Posterior cingulate gyrus (tissue), 11 donors: Measurements from ENCODE around the gene RBM22.

Experiments used
- DNase-seq, 10 donors: peaks; one replicate each; pipeline versions ENCODE4 v3.0.0 to v3.0.0-alpha.2; 2020 to 2021; ENCODE audit warnings: mixed read lengths in 3 of 10
- intact Hi-C: fragments of 100-400 bp; cut with DNase I; formaldehyde crosslinking; loops from one replicate; pipeline ENCODE4 v1.15.1; 2023

The RBM22 gene

GRCh38 chr5:150674341-150674821, 26.5 kb downstream of the RBM22 start:
- intact Hi-C loops = no loop called here
- no peak for DNase-seq

GRCh38 chr5:150672884-150673275, 28.0 kb downstream of the RBM22 start:
- intact Hi-C loops = no loop called here
- DNase-seq = no peak

GRCh38 chr5:150672237-150672883, 28.5 kb downstream of the RBM22 start:
- intact Hi-C loops = no loop called here
- DNase-seq = peak in 7 of 10 donors; percentile 39 to 91 (median 57)

- intact Hi-C loops = no loop called here
- DNase-seq = peak in 1 of 10 donors; percentile 85
These were observed 29.2 kb downstream of the RBM22 start for GRCh38 chr5:150671509-150672236.

GRCh38 chr5:150670948-150671310, 29.9 kb downstream of the RBM22 start:
- intact Hi-C loops = no loop called here

GRCh38 chr5:150670275-150670947, 30.5 kb downstream of the RBM22 start:
- intact Hi-C loops = no loop called here
- no peak for DNase-seq

More at GRCh38 chr5:150670948-150671310, 29.9 kb downstream of the RBM22 start:
- no peak for DNase-seq

GRCh38 chr5:150665044-150665443, 35.8 kb downstream of the RBM22 start:
- intact Hi-C loops = no loop called here
- DNase-seq = peak in 2 of 10 donors; percentile 26 to 31

- intact Hi-C loops = no loop called here
- no peak for DNase-seq
These were observed 36.9 kb downstream of the RBM22 start for GRCh38 chr5:150663936-150664335.

- intact Hi-C loops = no loop called here
- peak in 2 of 10 donors; percentile 28 to 56 for DNase-seq
These were observed 37.9 kb downstream of the RBM22 start for GRCh38 chr5:150662731-150663516.

GRCh38 chr5:150661821-150662596, 38.9 kb downstream of the RBM22 start:
- intact Hi-C loops = no loop called here
- peak in 1 of 10 donors; percentile 17 for DNase-seq

- DNase-seq = peak in 1 of 10 donors; percentile 33
- intact Hi-C loops = no loop called here
These were observed 39.8 kb downstream of the RBM22 start, which contains the start of gene MYOZ3 for GRCh38 chr5:150661086-150661485. Gene MYOZ3 (plus strand): TSS chr5:150661251. CDS start chr5:150662942, 1,691 bp downstream.

GRCh38 chr5:150660108-150660831, 40.6 kb downstream of the RBM22 start:
- intact Hi-C loops = no loop called here
- DNase-seq = peak in 1 of 10 donors; percentile 37

GRCh38 chr5:150659360-150660107, 41.3 kb downstream of the RBM22 start:
- intact Hi-C loops = loop anchor here (5.0 kb wide), 1 partner anchor 93 kb away; no protein-coding TSS in a partner anchor
- DNase-seq = peak in 3 of 10 donors; percentile 38 to 75 (median 44)

GRCh38 chr5:150658699-150659265, 42.1 kb downstream of the RBM22 start:
- peak in 1 of 10 donors; percentile 52 for DNase-seq
- intact Hi-C loops = loop anchor here (5.0 kb wide), 1 partner anchor 94 kb away; no protein-coding TSS in a partner anchor

- DNase-seq = no peak
These were observed 42.7 kb downstream of the RBM22 start for GRCh38 chr5:150658121-150658520.

GRCh38 chr5:150656191-150657132, 44.4 kb downstream of the RBM22 start:
- intact Hi-C loops = loop anchor here (1.0 to 5.0 kb wide), 2 partner anchors 95 to 96 kb away; no protein-coding TSS in a partner anchor
- DNase-seq = peak in 9 of 10 donors; percentile 53 to 97 (median 65)

More at GRCh38 chr5:150658121-150658520, 42.7 kb downstream of the RBM22 start:
- intact Hi-C loops = loop anchor here (5.0 kb wide), 1 partner anchor 94 kb away; no protein-coding TSS in a partner anchor
